Stimulated activated CD4-positive, alpha-beta T cell treated with anti-CD3 and anti-CD28 coated beads, Interleukin-12 subunit alpha, Interleukin-12 subunit beta, amount 100 ng/mL, for 4 hours (primary cell): ENCODE measurements around the gene BEND6.
"Not testable (repeated sequence)": the region's sequence is repeated elsewhere in the genome, so short reads cannot be mapped to it uniquely, and the experiment has no call there.

Experiments
- DNase-seq: peaks from one replicate; pipeline ENCODE4 v3.0.0-alpha.2; 2020

Gene BEND6

GRCh38 chr6:57040011-57040410 lies 85.1 kb downstream of the BEND6 start:
- DNase-seq, result no peak

GRCh38 chr6:57044061-57044460 lies 89.2 kb downstream of the BEND6 start:
- not testable (repeated sequence) for DNase-seq

GRCh38 chr6:57044568-57044967 lies 89.7 kb downstream of the BEND6 start:
- no peak for DNase-seq

GRCh38 chr6:57046332-57047256 lies 91.7 kb downstream of the BEND6 start, which contains the start of gene KIAA1586:
KIAA1586 (plus strand) TSS chr6:57046693; CDS start chr6:57046756, 63 bp downstream.
- peak; percentile 76 for DNase-seq

GRCh38 chr6:57047257-57047585 lies 92.3 kb downstream of the BEND6 start:
- not testable (repeated sequence) for DNase-seq

- DNase-seq, result not testable (repeated sequence)
These were observed 93.0 kb downstream of the BEND6 start for GRCh38 chr6:57047859-57048258.

- DNase-seq, result no peak
These were observed 93.7 kb downstream of the BEND6 start for GRCh38 chr6:57048577-57048976.

- DNase-seq, result no peak
These were observed 108.9 kb downstream of the BEND6 start for GRCh38 chr6:57063847-57064246.

- no peak for DNase-seq
These were observed 109.9 kb downstream of the BEND6 start for GRCh38 chr6:57064809-57065208.

- DNase-seq, result no peak
These were observed 113.2 kb downstream of the BEND6 start for GRCh38 chr6:57068061-57068460.

GRCh38 chr6:57069228-57069627 lies 114.3 kb downstream of the BEND6 start:
- no peak for DNase-seq

GRCh38 chr6:57069920-57070331 lies 115.0 kb downstream of the BEND6 start:
- DNase-seq, result no peak

- no peak for DNase-seq
These were observed 117.2 kb downstream of the BEND6 start for GRCh38 chr6:57072108-57072507.

- DNase-seq, result no peak
These were observed 119.5 kb downstream of the BEND6 start for GRCh38 chr6:57074383-57074782.

GRCh38 chr6:57075092-57075491 lies 120.2 kb downstream of the BEND6 start:
- no peak for DNase-seq
